Esophagus squamous epithelium (tissue), 4 donors: ENCODE measurements around the gene MRM1.

Experiments
- POLR2A ChIP-seq, 4 donors: fragments of 450-650 bp; IDR thresholded peaks; one replicate each; pipeline ENCODE4 v1.6.1; 2017; ENCODE audit warnings: antibody characterized with exemption in 4 of 4, mild to moderate bottlenecking in 4 of 4, moderate library complexity in 3 of 4
- TF ChIP-seq, protein P1 (sequence below), 6 experiments: fragments of 450-650 bp in 4 of 6; fragments of 200-600 bp in 2 of 6; sonication (generic) in 2 of 6; IDR thresholded peaks; one replicate each; pipeline ENCODE4 v1.5.1; 2016 to 2019; ENCODE audit warnings: antibody characterized with exemption in 6 of 6, mild to moderate bottlenecking in 4 of 6, moderate library complexity in 4 of 6

DNA sequence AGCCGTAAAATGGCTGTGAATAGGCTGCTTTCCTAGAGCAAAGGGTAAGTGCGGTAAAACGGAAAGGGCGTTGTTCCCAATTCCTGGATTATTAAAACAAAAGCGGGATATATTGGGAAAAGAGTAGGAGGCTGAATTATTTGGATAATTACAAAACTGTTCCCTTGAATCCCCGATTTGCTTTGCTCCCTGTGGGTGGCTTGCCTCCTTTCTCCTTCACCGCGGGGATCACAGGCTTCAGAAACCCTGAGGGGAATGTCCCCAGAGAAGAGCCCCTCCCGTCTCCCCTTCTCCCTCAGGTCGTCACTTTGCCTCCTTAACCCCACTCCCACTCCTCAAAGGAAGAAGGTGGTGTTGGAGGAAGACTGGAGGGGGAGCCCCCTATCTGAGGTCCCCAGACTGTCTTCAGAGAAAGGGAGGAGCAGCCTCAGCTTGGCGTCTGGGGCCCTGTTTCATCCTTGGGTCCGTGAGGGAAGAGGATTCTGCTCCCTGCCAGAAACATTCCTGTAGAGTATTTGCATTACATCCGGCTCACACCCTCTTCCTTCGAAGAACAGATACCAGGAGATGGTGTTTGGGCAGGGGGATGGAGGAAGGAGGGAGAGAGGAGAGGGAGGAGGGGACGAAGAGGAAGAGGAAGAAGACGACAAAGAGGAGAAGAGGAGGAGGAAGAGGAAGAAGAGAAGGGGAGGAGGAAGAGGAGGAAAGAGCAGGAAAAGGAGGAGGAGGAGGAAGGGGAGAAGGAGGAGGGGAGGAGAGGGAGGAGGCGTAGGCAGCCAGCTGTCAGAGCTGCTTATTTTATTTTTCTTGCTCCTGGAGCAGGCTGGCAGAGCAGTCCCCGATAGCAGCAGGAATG is 31.8 kb downstream of the MRM1 start:
- TF ChIP-seq, protein P1, sequence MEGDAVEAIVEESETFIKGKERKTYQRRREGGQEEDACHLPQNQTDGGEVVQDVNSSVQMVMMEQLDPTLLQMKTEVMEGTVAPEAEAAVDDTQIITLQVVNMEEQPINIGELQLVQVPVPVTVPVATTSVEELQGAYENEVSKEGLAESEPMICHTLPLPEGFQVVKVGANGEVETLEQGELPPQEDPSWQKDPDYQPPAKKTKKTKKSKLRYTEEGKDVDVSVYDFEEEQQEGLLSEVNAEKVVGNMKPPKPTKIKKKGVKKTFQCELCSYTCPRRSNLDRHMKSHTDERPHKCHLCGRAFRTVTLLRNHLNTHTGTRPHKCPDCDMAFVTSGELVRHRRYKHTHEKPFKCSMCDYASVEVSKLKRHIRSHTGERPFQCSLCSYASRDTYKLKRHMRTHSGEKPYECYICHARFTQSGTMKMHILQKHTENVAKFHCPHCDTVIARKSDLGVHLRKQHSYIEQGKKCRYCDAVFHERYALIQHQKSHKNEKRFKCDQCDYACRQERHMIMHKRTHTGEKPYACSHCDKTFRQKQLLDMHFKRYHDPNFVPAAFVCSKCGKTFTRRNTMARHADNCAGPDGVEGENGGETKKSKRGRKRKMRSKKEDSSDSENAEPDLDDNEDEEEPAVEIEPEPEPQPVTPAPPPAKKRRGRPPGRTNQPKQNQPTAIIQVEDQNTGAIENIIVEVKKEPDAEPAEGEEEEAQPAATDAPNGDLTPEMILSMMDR (IDR thresholded peaks at IDR 0.05): no peak
- no peak for TF ChIP-seq POLR2A (IDR thresholded peaks at IDR 0.05)
